Posterior vena cava (tissue), 2 donors: ENCODE data around the gene CDH13. TPM values are rescaled to one million over a fixed set of nuclear protein-coding genes. Genes with fewer than 3 reads are reported as not detected.

ENCODE experiments used
- DNase-seq: peaks from one replicate; pipeline ENCODE4 v3.0.0-alpha.2; 2020; ENCODE audit warnings: low spot score
- intact Hi-C, 2 donors: fragments of 100-400 bp; cut with DNase I; formaldehyde crosslinking; loops; one replicate each; pipeline versions ENCODE4 v1.14.1 to v1.14.2; 2022 to 2023
- total RNA-seq, 2 donors: library from RNA; stranded (reverse); fragmentation: NEBNext Ultra II Directional; extraction: Animal tissue kit (Norgen Biotek cat#: 25700); gene quantifications; one replicate each; pipeline ENCODE4 v1.2.1, GENCODE V29; 2021
- donor health status: DM: yes; HTN: yes; CAD: no.
- donor health status: DM: yes; HTN: yes; CAD: no.

The CDH13 gene
- total RNA-seq, 2 donors from 2014 or later: 32.0 to 81.7 TPM

GRCh38 chr16:83312015-83312717, 685.4 kb downstream of the CDH13 start:
- no peak for DNase-seq
- intact Hi-C loops: no loop called here

GRCh38 chr16:83312718-83313245, 686.0 kb downstream of the CDH13 start:
- intact Hi-C loops: no loop called here
- DNase-seq: no peak

- DNase-seq: no peak
- intact Hi-C loops: no loop called here
Observed at GRCh38 chr16:83315271-83315670, 688.5 kb downstream of the CDH13 start.

GRCh38 chr16:83316458-83316857, 689.7 kb downstream of the CDH13 start:
- no peak for DNase-seq
- intact Hi-C loops: no loop called here

- DNase-seq: no peak
- intact Hi-C loops: no loop called here
Observed at GRCh38 chr16:83318390-83318789, 691.6 kb downstream of the CDH13 start.

- intact Hi-C loops: no loop called here
- no peak for DNase-seq
Observed at GRCh38 chr16:83328936-83329335, 702.2 kb downstream of the CDH13 start.

GRCh38 chr16:83329441-83329840, 702.7 kb downstream of the CDH13 start:
- no peak for DNase-seq
- intact Hi-C loops: no loop called here

GRCh38 chr16:83330251-83330650, 703.5 kb downstream of the CDH13 start:
- intact Hi-C loops: no loop called here

GRCh38 chr16:83335076-83335475, 708.3 kb downstream of the CDH13 start:
- intact Hi-C loops: no loop called here
- DNase-seq: no peak

More at GRCh38 chr16:83330251-83330650, 703.5 kb downstream of the CDH13 start:
- DNase-seq: no peak

- intact Hi-C loops: no loop called here
- no peak for DNase-seq
Observed at GRCh38 chr16:83336603-83337002, 709.8 kb downstream of the CDH13 start.

GRCh38 chr16:83338138-83338537, 711.4 kb downstream of the CDH13 start:
- DNase-seq: no peak
- intact Hi-C loops: no loop called here

- DNase-seq: no peak
- intact Hi-C loops: no loop called here
Observed at GRCh38 chr16:83338941-83339340, 712.2 kb downstream of the CDH13 start.

GRCh38 chr16:83343935-83344366, 717.2 kb downstream of the CDH13 start:
- intact Hi-C loops: no loop called here
- DNase-seq: no peak

GRCh38 chr16:83345846-83346640, 719.3 kb downstream of the CDH13 start:
- DNase-seq: no peak
- intact Hi-C loops: no loop called here

GRCh38 chr16:83348991-83349390, 722.2 kb downstream of the CDH13 start:
- no peak for DNase-seq
- intact Hi-C loops: no loop called here

- no peak for DNase-seq
- intact Hi-C loops: no loop called here
Observed at GRCh38 chr16:83350481-83350880, 723.7 kb downstream of the CDH13 start.

- intact Hi-C loops: no loop called here
Observed at GRCh38 chr16:83351846-83352245, 725.1 kb downstream of the CDH13 start.

GRCh38 chr16:83353241-83353640, 726.5 kb downstream of the CDH13 start:
- intact Hi-C loops: no loop called here

More at GRCh38 chr16:83351846-83352245, 725.1 kb downstream of the CDH13 start:
- no peak for DNase-seq

GRCh38 chr16:83354015-83354414, 727.2 kb downstream of the CDH13 start:
- intact Hi-C loops: no loop called here
- no peak for DNase-seq

More at GRCh38 chr16:83353241-83353640, 726.5 kb downstream of the CDH13 start:
- no peak for DNase-seq

- DNase-seq: no peak
- intact Hi-C loops: no loop called here
Observed at GRCh38 chr16:83355570-83356218, 728.9 kb downstream of the CDH13 start.
